Tibial nerve (tissue), 3 donors: ENCODE results near the gene ZNF783.

Experiments used
- CTCF ChIP-seq, 5 experiments: fragments of 200-600 bp in 3 of 5; fragments of 450-650 bp in 2 of 5; sonication (generic) in 3 of 5; IDR thresholded peaks; one replicate each; pipeline ENCODE4 v1.5.1; 2016 to 2019; ENCODE audit warnings: antibody characterized with exemption in 5 of 5, mild to moderate bottlenecking in 3 of 5, moderate library complexity in 2 of 5
- POLR2A ChIP-seq, 2 donors: fragments of 450-650 bp; IDR thresholded peaks; one replicate each; pipeline ENCODE4 v1.6.1; 2017; ENCODE audit warnings: antibody characterized with exemption in 2 of 2, mild to moderate bottlenecking in 2 of 2, moderate library complexity in 2 of 2

GRCh38 chr7:149316606-149317005, 54.6 kb downstream of the ZNF783 start:
- TF ChIP-seq POLR2A (IDR thresholded peaks at IDR 0.05): no peak
- no peak for TF ChIP-seq CTCF (IDR thresholded peaks at IDR 0.05)
